Lung (tissue), 12 donors: ENCODE data around the gene BRD2. TPM values are rescaled to one million over a fixed set of nuclear protein-coding genes. Genes with fewer than 3 reads are reported as not detected.

Source experiments
- ATAC-seq: fragments of 200-7000 bp; cut with Tn5 transposase; one replicate; pipeline ENCODE4 v1.9.1; 2020; ENCODE audit warnings: moderate number of reproducible peaks; ENCODE audit not compliant: insufficient read depth, low FRiP score
- DNase-seq, 3 donors: peaks; one replicate each; pipeline ENCODE4 v3.0.0-alpha.2; 2013 to 2017
- H3K27ac ChIP-seq, 2 donors: one replicate each; pipeline ENCODE4 v1.5.1; 2013; ENCODE audit warnings: mild to moderate bottlenecking in 2 of 2, moderate library complexity in 2 of 2, control low read depth in 1 of 2, inconsistent platforms in 1 of 2, low read depth in 1 of 2, low read length in 1 of 2
- H3K27me3 ChIP-seq, 3 donors: one replicate each; pipeline ENCODE4 v1.5.1; 2013; ENCODE audit warnings: low read length in 2 of 3; ENCODE audit not compliant: control insufficient read depth in 3 of 3, insufficient read depth in 3 of 3
- H3K36me3 ChIP-seq, 4 donors: one replicate each; pipeline ENCODE4 v1.5.1; 2013; ENCODE audit warnings: low read length in 4 of 4, mild to moderate bottlenecking in 1 of 4, moderate library complexity in 1 of 4; ENCODE audit not compliant: control insufficient read depth in 4 of 4, insufficient read depth in 4 of 4
- H3K4me1 ChIP-seq, 5 donors: one replicate each; pipeline ENCODE4 v1.5.1; 2013; ENCODE audit warnings: low read length in 5 of 5, mild to moderate bottlenecking in 2 of 5, moderate library complexity in 1 of 5; ENCODE audit not compliant: control insufficient read depth in 5 of 5, insufficient read depth in 5 of 5
- H3K4me3 ChIP-seq: one replicate; pipeline ENCODE4 v1.5.1; 2013; ENCODE audit warnings: mild to moderate bottlenecking, control low read depth, moderate library complexity
- H3K9ac ChIP-seq, 2 donors: one replicate each; pipeline ENCODE4 v1.5.1; 2013; ENCODE audit warnings: low read length in 2 of 2, control low read depth in 1 of 2; ENCODE audit not compliant: insufficient read depth in 1 of 2
- H3K9me3 ChIP-seq, 4 donors: one replicate each; pipeline ENCODE4 v1.5.1; 2013; ENCODE audit warnings: low read length in 3 of 4, mild to moderate bottlenecking in 1 of 4, moderate library complexity in 1 of 4; ENCODE audit not compliant: control insufficient read depth in 4 of 4, insufficient read depth in 3 of 4
- WGBS, 2 donors: extraction: QIAGEN DNeasy Blood & Tissue Kit; methylation state at CpG; one replicate each; pipeline ENCODE4 v1.1.7; 2013; 5-methylcytosine and 5-hydroxymethylcytosine counted together
- polyA plus RNA-seq, 2 donors: library from polyadenylated mRNA; stranded (reverse); fragments of 200-250 nt; gene quantifications; one replicate each; pipeline ENCODE4 v1.2.1, GENCODE V29; 2013
- total RNA-seq, 2 donors: library from RNA; depleted of rRNA in 1 of 2; stranded (reverse); fragments of >200 nt in 1 of 2; gene quantifications; one replicate each; pipeline ENCODE4 v1.2.1, GENCODE V29; 2014 to 2021
- TF ChIP-seq, protein P1 (sequence below): IDR thresholded peaks from 2 replicates; pipeline ENCODE4 v1.5.1; 2012; ENCODE audit warnings: mild to moderate bottlenecking; ENCODE audit errors: control extremely low read depth, extremely low read depth
- donor health status: control.
- donor health status: control.
- donor health status: Bipolar disorder and iron deficiency.
- donor health status: healthy.
- donor health status: DM: yes; HTN: yes; CAD: no.

BRD2 gene
- total and polyA plus RNA-seq, 4 donors: 114 to 178 (median 148) TPM

DNA sequence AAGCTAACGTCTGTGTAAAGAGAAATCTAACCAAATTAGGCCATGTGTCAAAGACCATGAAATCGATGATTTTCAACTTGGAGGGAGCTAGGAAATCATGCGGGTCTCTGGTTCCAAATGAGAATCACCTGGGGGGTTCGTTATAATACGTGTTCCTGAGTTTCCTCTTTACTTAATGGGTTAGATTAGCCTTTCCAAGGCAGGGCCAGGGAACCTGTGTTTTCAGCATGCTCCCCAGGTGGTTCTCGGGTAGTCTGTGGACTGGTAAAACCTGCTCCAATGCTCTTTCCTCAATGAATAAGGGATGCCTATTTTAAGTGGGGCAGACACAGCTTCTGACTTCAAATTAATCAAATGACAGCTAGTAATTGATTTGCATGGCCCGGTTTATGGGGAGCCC is 42.0 kb downstream of the BRD2 start:
- 85 to 89% methylated on average over 7 of the region's 7 CpGs for WGBS, 2 donors
- TF ChIP-seq, protein P1, sequence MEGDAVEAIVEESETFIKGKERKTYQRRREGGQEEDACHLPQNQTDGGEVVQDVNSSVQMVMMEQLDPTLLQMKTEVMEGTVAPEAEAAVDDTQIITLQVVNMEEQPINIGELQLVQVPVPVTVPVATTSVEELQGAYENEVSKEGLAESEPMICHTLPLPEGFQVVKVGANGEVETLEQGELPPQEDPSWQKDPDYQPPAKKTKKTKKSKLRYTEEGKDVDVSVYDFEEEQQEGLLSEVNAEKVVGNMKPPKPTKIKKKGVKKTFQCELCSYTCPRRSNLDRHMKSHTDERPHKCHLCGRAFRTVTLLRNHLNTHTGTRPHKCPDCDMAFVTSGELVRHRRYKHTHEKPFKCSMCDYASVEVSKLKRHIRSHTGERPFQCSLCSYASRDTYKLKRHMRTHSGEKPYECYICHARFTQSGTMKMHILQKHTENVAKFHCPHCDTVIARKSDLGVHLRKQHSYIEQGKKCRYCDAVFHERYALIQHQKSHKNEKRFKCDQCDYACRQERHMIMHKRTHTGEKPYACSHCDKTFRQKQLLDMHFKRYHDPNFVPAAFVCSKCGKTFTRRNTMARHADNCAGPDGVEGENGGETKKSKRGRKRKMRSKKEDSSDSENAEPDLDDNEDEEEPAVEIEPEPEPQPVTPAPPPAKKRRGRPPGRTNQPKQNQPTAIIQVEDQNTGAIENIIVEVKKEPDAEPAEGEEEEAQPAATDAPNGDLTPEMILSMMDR: no peak
- no peak overlapping the region for H3K4me3 ChIP-seq
- peaks cover 0 to 12% (median 0%) of the 10 kb centered on the region in 5 donors for H3K4me1 ChIP-seq
- no peaks in the 10 kb centered on the region for H3K36me3 ChIP-seq
- H3K9me3 ChIP-seq: no peaks in the 10 kb centered on the region
- peaks cover 0 to 11% (median 8%) of the 10 kb centered on the region in 3 donors for H3K27me3 ChIP-seq
- ATAC-seq (no peak), DNase-seq (no peak)
- H3K27ac ChIP-seq: no peak overlapping the region
- H3K9ac ChIP-seq: no peak overlapping the region

DNA sequence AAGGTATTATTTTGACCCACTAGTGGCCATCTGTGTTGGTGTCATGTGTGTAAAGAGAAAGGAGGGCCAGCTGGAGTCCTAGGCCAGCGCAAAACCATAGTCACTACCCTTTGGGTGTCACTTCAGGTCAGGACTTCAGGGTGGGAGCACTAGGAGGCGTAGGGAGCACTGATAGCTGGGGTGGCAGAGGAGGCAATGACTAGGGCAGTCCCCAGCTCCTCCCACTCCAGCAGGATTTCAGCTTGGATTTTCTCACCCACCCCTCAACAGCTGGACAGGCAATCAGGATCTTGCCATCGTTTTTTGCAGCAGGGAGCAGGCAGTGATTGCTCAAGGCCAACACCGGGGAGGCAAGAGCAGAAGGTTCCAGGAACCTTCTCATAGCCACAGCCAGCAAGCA is 45.2 kb downstream of the BRD2 start:
- no peak overlapping the region for H3K9ac ChIP-seq
- H3K4me3 ChIP-seq: no peak overlapping the region
- no peak overlapping the region for H3K27ac ChIP-seq
- DNase-seq: peak in 2 of 3 donors; percentile 31 to 49
- H3K9me3 ChIP-seq: no peaks in the 10 kb centered on the region
- peaks cover 0 to 11% (median 8%) of the 10 kb centered on the region in 3 donors for H3K27me3 ChIP-seq
- peaks cover 0 to 12% (median 0%) of the 10 kb centered on the region in 5 donors for H3K4me1 ChIP-seq
- TF ChIP-seq, protein P1: no peak
- 46 to 54% methylated on average over 4 of the region's 4 CpGs for WGBS, 2 donors
- H3K36me3 ChIP-seq: no peaks in the 10 kb centered on the region
- ATAC-seq: no peak

DNA sequence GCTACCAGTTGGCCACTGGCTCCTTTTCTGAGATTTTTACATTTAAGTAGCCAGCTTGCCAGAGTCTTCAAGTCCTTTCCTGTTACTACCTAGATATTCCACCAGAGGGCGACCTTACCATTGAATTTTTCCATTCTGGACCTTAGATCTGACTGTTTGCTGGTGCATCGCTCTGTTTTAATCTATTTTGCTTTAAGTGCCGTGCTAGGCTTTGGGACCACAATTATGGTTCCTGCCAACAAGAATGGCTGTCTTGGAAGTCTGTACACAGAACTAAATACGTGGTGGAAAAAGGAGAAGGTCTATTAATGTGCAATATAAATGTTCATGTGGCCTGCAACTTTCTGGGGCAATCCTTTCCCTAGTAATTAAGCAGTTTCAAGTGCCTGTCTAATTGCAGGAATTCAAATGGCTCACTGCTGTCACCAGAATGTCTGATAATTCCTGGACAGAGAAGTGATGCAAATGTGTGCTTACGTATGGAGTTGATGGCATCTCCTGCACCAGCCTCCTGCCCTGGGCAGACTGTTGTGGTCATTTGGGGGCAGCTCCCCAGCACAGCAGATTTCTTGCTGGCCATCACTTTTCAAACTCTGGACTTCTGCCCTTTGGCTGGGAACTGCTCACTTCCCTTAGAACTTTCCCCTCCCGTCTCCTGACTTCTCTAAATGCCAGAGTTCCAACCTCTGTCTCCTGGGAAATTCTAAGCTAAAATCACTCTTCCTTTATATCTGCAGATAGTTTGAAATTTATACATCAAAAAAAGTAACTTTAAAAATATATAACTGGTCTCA is 46.6 kb downstream of the BRD2 start:
- DNase-seq: peak; percentile 67 to 93 (median 87)
- WGBS, 2 donors: 18 to 29% methylated on average over 6 of the region's 6 CpGs
- Histone ChIP-seq H3K9me3 (no peaks in the 10 kb centered on the region), H3K27ac (peak overlapping the region; percentile 14 to 15), H3K4me1 (peaks cover 0 to 9% (median 4%) of the 10 kb centered on the region in 5 donors), H3K27me3 (peaks cover 0 to 11% (median 8%) of the 10 kb centered on the region in 3 donors), H3K4me3 (no peak overlapping the region), H3K36me3 (no peaks in the 10 kb centered on the region), H3K9ac (no peak overlapping the region)
- TF ChIP-seq, protein P1: peak; percentile 88
- ATAC-seq: peak; percentile 57
